CMK (cell line): ENCODE data around the gene CEP44.
"Not testable (repeated sequence)": the region's sequence is repeated elsewhere in the genome, so short reads cannot be mapped to it uniquely, and the experiment has no call there.

Experiments used
- DNase-seq: peaks from one replicate; pipeline ENCODE4 v3.0.0-alpha.2; 2010; ENCODE audit warnings: low read depth

CEP44 gene

DNA sequence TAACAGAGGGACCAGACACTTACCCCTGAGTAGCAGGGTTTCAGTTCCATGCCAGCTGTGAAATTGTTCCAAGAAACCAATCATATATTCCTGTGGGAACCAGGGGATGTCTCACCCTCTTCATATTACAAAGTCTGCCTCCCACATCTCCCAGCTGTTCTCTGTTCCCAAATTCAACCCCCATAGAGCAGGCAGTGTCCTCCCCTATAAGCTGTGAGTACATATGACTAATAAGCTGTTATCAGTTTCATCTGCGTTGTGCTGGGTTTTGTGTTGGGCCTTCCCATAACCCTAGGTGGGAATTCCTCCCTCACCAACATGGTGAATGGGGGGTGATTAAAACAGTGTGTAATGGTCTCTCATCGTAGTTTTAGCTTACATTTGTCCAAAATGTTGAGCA, 41.0 kb downstream of the CEP44 start:
- DNase-seq = no peak

DNA sequence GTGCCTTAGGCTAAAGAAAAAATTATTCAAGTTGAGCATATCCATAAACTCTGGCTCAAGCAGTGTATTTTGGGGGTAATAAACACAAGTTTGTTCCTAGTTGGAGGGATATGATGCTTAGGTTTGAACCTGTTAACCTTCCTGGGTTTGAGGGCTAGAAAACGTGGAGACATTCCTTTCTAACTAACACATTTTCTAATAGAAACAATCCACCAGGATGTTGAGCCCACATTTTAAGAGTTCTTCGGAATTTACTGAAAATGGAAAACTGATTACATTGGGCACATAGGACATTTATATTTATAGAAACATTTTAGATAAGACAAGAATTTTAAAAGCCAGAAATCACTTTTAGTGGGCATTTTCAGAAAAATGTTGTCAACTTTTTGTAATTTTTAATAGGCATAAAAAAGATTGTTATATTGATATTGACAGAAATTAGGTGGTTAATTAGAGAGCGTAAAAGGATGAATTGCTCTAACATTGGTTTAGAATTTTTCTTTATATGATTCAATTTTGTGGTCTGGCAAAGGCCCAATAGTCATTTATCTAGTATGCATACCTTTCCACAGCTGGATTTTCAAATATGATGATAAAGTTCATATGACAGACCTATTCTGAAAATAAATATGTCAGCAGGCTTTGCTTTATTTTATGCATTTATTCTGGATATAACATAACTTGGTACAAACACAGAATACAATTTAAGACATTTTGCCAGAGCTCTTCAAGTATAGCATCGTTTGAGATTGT, 49.2 kb downstream of the CEP44 start:
- DNase-seq = no peak

DNA sequence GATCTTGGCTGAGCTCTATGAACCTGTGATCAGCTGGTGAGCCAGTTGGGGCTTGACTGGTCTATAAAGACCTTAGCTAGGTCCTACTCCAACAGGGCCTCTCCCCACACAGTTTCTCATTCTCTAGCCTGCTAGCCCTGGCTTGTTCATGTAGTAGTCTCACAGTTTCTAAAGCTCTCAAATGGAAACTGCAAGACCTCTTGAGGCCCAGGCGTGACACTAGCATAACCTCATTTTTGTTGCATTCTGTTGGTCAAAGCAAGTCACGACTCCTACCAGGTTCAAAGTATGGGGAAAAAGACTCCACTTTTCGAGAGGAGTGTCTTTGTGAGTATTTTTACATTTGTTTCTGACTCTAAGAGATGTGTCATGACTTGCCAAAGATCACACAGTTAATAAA, 50.9 kb downstream of the CEP44 start:
- no peak for DNase-seq

DNA sequence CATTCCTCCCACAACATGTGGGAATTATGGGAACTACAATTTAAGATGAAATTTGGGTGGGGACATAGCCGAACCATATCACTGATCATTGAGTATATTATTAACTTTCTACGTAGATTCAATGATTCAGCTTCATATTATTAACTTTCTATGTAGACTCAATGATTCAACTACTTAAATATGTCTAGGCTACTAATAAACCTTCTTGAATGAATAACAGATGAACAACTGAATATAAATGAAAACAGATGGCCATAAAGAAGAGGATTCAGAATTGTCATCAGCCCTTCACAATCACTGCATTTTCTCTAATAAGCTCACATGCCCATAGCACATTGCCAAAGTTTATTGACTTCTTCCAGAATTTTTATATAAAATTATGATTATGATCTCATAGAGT, 57.0 kb downstream of the CEP44 start:
- DNase-seq = no peak

DNA sequence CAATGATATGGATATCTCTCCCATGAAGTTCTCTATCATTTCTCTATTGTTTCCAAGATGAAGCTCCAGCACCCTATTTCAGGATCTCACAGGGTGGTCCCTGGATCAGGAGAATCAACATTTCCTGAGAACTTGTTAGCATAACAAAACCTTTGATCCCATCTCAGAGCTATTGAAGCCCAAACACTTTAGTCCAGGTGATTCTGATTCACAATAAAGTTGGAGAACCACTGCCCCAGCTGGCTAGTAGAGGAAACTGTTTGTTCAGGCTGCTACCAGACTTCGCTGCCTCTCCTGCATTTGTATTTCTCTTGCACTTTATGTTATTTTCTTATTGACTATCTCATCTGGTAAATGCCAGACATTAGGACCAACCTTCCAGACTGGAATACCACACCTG, 65.4 kb downstream of the CEP44 start:
- no peak for DNase-seq

DNA sequence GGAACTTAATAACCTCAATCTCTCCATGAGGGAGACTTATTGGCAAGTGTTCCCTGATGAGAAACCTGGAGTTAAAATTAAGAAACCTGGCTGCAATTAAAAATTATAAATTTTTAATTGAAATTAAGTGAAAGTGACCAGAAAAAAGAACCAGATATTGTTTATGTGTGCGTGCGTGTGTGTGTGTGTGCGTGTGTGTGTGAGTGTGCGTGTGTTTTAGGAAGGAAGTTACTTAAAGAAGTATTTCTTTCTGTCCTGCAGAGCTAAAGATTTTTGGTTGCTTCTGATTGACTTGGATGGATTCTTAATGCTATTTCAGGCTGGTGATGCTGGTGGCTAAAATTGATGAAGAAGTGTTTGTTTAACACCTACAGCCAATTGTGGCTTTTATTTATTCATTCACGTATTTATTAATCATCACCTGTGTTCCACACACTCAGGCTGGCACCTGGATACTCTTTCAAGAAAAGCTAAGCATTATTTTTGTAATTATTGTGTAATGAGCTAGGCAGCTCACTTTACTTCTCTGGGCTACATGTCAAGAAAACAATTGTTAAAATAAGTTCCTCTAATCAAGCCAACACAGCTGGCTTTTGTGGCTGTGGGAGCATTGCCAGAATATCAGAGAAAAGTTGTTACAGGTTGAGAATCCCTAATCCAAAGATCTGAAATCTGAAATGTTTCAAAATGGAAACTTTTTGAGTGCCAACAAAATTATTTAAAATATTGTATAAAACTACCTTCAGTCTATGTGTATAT, 68.5 kb downstream of the CEP44 start:
- DNase-seq = no peak

DNA sequence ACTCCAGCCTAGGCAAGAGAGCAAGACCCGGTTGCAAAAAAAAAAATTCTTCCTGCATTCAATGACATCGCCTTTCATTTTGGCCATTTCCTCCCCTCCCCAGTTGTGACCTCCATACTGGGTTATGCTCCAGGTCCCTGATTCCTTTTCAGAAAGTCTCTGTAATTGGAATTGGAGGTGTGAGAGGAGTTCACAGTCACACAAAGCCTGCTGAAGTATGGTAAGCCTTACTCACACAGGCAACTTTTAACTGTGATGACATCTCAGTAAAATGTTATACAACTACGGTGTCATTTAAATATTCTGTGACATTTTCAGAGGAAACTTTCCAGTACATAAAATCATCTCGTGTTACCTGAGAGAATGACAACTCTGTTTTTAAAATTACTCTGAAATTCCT, 73.6 kb downstream of the CEP44 start:
- DNase-seq = no peak

DNA sequence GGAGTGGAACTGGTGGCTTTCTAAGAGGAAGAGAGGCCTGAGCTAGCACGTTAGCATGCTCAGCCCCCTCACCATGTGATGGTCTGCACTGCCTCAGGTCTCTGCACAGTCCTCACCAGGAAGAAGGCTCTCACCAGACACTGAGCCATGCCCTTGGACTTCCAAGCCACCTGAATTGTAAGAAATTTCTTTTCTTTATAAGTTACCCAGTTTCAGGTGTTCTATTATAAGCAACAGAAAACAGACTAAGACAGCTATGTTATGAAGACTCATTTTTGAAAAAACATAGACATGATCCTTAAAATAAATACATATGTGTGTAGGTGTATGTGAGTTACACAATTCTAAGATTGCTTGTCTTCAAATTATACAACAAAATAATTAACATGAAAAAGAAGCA, 74.7 kb downstream of the CEP44 start:
- no peak for DNase-seq

DNA sequence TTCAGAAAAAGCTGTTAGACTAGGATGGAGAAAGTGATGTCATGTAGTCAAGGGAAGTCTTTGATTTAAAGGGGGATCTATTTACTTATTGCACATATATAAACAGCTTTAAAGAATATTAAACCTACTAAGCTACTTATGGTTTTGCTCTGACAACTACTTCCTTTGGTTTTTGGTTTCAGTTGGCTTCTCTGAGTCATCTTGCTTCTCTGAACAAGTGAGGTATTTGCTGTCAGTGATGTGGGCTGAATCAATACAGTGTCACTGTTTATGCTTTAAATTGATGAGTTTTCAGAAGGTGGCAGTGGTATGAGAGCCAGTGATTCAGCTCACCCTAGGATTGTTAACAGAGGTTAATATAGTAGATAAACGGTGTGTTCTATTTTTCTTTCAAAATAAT, 75.1 kb downstream of the CEP44 start:
- no peak for DNase-seq

DNA sequence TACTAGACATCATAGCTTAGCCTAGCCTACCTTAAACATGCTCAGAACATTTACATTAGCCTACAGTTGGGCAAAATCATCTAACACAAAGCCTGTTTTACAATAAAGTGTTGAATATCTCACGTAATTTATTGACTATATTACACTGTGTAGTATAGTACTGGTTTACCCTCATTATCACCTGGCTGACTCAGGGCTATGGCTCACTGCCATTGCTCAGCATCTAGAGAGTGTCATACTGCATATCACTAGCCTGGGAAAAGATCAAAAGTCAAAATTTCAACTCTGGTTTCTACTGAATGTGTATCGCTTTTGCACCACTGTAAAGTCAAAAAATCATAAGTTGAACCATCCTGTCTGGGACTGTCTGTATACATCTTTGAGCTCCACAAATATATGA, 78.6 kb downstream of the CEP44 start:
- DNase-seq = no peak

DNA sequence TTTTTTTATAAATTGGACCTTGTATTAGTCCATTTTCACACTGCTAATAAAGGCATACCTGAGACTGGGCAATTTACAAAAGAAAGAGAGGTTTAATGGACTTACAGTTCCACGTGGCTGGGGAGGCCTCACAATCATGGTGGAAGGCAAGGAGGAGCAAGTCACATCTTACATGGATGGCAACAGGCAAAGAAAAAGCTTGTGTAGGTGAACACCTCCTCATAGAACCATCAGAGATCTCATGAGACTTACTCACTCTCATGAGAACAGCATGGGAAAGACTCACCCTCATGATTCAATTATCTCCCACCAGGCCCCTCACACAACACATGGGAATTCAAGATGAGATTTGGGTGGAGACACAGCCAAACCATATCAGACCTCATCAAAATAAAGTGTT, 80.1 kb downstream of the CEP44 start:
- not testable (repeated sequence) for DNase-seq

DNA sequence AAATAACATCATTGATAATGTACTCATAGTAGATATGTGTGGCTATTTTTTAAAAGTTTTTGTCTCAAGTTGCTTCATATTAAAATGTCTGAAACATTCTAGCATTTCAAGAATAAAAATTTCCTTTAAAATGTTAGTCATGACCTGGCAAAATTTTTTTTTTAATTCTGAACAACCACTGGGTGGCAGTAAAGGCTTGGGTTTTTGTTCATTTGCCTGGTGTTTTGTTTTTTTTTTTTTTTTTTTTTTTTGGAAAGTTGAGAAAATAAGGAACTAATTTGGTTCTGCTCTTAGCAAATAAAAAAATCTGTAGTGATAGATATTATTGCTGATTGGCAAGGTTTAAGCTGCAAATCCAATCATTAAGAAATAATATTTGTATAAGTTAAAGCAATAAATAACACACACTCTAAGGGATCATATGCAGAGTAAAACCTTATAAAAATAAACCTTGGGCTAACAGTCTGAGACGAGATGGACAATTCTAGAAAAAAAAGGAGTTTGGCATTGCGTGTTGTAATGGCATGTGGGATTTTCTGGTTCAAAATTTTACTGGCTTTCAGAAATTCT, 81.4 kb downstream of the CEP44 start:
- DNase-seq = no peak

DNA sequence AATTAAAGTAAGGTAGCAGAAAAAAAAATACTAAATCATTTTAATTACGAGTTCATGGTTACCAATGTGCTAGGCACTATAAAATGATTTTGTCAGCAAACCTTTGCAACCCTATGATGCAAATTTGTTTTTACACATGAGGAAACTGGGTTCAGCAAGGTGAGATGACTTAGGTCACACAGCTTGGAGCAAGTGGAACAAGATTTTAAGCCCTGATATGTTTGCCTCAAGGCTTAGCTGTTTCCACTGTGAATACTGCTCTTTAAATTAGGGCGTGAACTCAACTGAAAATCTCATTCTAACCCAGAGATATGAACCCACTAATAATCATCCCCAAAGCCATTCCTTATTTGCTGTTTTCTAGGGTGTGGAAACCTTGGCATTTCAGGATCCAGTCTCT, 86.3 kb downstream of the CEP44 start:
- no peak for DNase-seq

DNA sequence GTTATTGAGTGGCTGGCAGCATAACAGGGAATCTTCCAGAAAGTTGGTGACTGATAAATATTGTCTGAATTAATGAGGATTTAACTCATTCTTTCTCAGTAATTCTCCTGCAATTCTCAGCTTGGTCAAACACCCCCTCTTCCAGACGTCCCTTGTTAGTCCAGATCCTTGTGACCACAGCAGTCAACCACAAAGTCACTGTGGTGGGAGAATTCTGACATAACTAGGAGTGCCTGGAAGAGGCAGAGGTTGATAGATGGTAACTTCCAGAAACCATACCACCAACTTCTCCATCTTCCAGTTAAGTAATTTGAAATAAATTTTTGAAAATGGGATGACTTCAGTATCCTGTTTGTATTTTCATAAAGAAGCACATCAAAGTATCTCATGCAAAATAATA, 90.1 kb downstream of the CEP44 start:
- DNase-seq = peak; percentile 18

DNA sequence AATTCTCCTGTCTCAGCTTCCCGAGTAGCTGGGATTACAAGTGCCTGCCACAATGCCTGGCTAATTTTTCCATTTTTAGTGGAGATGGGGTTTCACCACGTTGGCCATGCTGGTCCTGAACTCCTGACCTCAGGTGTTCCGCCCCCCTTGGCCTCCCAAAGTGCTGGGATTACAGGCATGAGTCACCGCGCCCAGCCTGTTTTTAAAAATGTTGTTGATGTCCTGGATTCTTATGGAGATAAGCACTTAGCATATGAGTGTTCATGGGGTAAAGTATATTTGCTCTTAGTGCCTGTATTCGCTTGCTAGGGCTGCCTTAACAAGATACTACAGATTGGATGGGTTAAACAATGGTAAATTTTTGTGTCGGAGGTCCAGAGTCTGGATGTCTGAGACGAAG, 91.7 kb downstream of the CEP44 start:
- DNase-seq = no peak

DNA sequence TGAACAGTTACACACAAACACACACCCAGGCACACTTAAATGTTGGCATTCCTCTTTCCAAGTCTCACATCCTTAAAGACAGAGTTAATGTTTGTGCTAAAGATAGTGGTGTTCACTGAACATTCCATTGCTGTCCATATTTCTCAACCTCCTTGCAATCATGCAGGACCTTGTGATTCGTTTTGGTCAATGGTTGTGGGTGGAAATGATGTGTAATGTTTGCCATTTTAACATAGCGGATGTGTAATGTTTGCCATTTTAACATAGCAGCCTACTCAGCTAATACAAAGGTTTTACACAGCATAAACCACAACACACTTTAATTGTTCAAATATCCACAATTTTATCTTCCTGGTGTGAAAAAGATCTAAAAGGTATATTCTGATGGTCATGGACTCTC, 93.9 kb downstream of the CEP44 start:
- no peak for DNase-seq

DNA sequence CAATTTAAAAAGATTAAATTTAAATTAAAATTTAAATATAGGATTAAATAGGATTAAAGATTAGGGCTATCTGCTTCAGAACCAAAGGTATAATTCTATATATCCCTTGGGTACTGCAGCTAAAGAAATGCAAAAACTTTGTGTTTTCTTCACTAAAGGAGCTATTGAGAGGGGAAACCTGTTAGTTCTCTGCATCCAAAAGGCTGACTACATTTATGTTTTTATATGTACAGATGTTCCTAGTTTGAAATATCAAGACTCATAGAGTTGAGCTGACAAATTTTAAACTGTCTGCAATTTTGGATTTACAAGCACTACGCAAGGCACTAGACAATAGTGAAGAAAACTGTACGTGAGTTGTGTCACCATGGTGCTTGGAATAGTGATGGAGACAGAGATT, 95.2 kb downstream of the CEP44 start:
- DNase-seq = no peak

DNA sequence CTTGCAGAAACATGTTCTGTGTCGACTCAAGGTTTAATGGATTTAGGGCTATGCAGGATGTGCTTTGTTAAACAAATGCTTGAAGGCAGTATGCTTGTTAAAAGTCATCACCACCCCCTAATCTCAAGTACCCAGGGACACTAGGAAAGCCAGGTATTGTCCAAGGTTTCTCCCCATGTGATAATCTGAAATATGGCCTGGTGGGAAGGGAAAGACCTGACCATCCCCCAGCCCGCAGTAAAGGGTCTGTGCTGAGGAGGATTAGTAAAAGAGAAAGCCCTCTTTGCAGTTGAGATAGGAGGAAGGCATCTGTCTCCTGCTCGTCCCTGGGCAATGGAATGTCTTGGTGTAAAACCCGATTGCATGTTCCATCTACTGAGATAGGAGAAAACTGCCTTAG, 96.5 kb downstream of the CEP44 start:
- DNase-seq = not testable (repeated sequence)

DNA sequence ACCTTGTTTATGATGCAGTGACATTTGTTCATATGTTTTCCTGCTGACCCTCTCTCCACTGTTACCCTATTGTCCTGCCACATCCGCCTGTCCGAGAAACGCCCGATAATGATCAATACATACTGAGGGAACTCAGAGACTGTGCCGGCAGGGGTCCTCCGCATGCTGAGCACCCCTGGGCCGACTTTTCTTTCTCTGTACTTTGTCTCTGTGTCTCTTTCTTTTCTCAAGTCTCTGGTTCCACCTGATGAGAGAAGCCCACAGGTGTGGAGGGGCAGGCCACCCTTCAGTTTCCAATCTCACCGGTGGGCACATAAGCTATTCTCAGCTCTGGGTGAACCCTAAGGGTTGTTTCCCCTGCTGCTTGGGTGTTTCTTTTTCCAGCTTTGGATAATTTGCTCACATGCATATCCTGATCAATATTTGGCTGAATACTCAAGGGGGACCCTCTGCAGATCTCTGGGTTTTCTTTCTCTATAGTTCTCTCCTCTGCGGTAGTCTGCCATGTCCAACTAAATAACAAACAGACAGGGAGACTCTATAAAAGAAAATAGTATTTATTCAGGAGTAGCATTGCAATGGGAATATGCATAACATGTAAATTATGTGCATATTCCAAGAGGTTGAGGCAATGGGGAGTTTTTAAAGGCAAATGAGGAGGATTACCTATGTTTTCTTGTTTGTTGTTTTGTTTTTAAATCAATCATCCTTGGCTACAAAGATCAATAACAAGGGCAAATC, 97.2 kb downstream of the CEP44 start:
- DNase-seq = no peak

DNA sequence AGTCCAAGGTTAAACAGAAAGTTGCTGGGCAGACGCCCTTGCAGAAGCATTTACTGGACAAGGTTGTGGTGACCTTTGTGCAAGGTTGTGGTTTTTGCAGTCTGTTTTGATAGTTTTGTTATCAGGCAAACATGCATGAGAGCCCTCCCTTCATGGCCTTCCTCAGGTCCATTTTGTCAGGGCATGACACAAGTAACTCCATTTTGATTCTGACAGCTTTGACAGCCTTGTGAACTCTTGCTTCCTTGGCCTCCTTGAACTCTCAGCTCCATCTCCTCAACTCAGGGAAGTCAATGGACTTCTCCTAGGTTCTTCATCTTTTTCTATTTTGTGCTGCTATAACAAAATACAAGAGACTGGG, 97.7 kb downstream of the CEP44 start:
- DNase-seq = no peak
